HG03196 (cell line): Measurements from ENCODE around the gene ADK.

Experiments used
- ATAC-seq: cut with Tn5 transposase; IDR thresholded peaks from one replicate; pipeline ENCODE4 v1.9.1; 2021; ENCODE audit not compliant: unreplicated experiment

ADK gene

GRCh38 chr10:74704629-74705357, 553.8 kb downstream of the ADK start:
- no peak for ATAC-seq

- no peak for ATAC-seq
Observed at GRCh38 chr10:74705358-74705980, 554.4 kb downstream of the ADK start.

- ATAC-seq, result no peak
Observed at GRCh38 chr10:74706966-74707365, 555.9 kb downstream of the ADK start.

GRCh38 chr10:74708246-74708645, 557.2 kb downstream of the ADK start:
- no peak for ATAC-seq

- no peak for ATAC-seq
Observed at GRCh38 chr10:74718208-74718607, 567.2 kb downstream of the ADK start.

- no peak for ATAC-seq
Observed at GRCh38 chr10:74728225-74728624, 577.2 kb downstream of the ADK start.

GRCh38 chr10:74730246-74730645, 579.2 kb downstream of the ADK start:
- no peak for ATAC-seq

- no peak for ATAC-seq
Observed at GRCh38 chr10:74733612-74734011, 582.6 kb downstream of the ADK start.

GRCh38 chr10:74736029-74736428, 585.0 kb downstream of the ADK start:
- no peak for ATAC-seq

- no peak for ATAC-seq
Observed at GRCh38 chr10:74738052-74738451, 587.0 kb downstream of the ADK start.

GRCh38 chr10:74738542-74738941, 587.5 kb downstream of the ADK start:
- ATAC-seq, result no peak

GRCh38 chr10:74738985-74739567, 588.1 kb downstream of the ADK start:
- peak; percentile 79 for ATAC-seq

GRCh38 chr10:74743401-74743800, 592.4 kb downstream of the ADK start:
- ATAC-seq, result no peak

- ATAC-seq, result no peak
Observed at GRCh38 chr10:74745449-74745848, 594.4 kb downstream of the ADK start.

- ATAC-seq, result no peak
Observed at GRCh38 chr10:74746813-74747212, 595.8 kb downstream of the ADK start.

- no peak for ATAC-seq
Observed at GRCh38 chr10:74748468-74749031, 597.5 kb downstream of the ADK start.

GRCh38 chr10:74750848-74751274, 599.8 kb downstream of the ADK start:
- no peak for ATAC-seq

GRCh38 chr10:74752371-74753040, 601.5 kb downstream of the ADK start:
- no peak for ATAC-seq

GRCh38 chr10:74753442-74754211, 602.6 kb downstream of the ADK start:
- ATAC-seq, result no peak

- no peak for ATAC-seq
Observed at GRCh38 chr10:74754381-74754821, 603.4 kb downstream of the ADK start.

GRCh38 chr10:74755273-74755672, 604.3 kb downstream of the ADK start:
- ATAC-seq, result no peak
